Osteoblast (primary cell): ENCODE measurements around the gene PLSCR4. TPM values are rescaled to one million over a fixed set of nuclear protein-coding genes. Genes with fewer than 3 reads are reported as not detected.

Experiments
- DNase-seq: peaks from one replicate; pipeline ENCODE4 v3.0.0; 2011; ENCODE audit warnings: low spot score, mixed read lengths; ENCODE audit not compliant: insufficient read length; ENCODE audit errors: missing footprints
- H2AFZ ChIP-seq: 2 replicates; pipeline ENCODE4 v1.6.0; 2011; ENCODE audit warnings: mild to moderate bottlenecking, low read length
- H3K27ac ChIP-seq: 2 replicates; pipeline ENCODE4 v1.5.1; 2011; ENCODE audit warnings: mild to moderate bottlenecking, low read depth, low read length, moderate library complexity
- H3K27me3 ChIP-seq: 2 replicates; pipeline ENCODE4 v1.6.0; 2012; ENCODE audit warnings: mild to moderate bottlenecking, control low read depth, inconsistent platforms, low read length, moderate library complexity; ENCODE audit not compliant: insufficient read depth
- H3K36me3 ChIP-seq: 2 replicates; pipeline ENCODE4 v1.5.1; 2011; ENCODE audit warnings: mild to moderate bottlenecking, low read length, control low read depth, moderate library complexity; ENCODE audit not compliant: insufficient read depth
- H3K4me1 ChIP-seq: 2 replicates; pipeline ENCODE4 v1.5.1; 2011; ENCODE audit warnings: mild to moderate bottlenecking, low read length, control low read depth, moderate library complexity; ENCODE audit not compliant: insufficient read depth
- H3K4me2 ChIP-seq: 2 replicates; pipeline ENCODE4 v1.6.0; 2011; ENCODE audit warnings: mild to moderate bottlenecking, low read length; ENCODE audit not compliant: insufficient read depth
- H3K4me3 ChIP-seq: fragments of 200-600 bp; sonication (generic); 3 replicates; pipeline ENCODE4 v1.5.1; 2012; ENCODE audit warnings: mild to moderate bottlenecking, low read length, inconsistent platforms; ENCODE audit not compliant: insufficient read depth
- H3K79me2 ChIP-seq: 2 replicates; pipeline ENCODE4 v1.6.0; 2012; ENCODE audit warnings: mild to moderate bottlenecking, low read length, control low read depth, inconsistent platforms; ENCODE audit not compliant: insufficient read depth
- H3K9me3 ChIP-seq: 2 replicates; pipeline ENCODE4 v1.5.1; 2011; ENCODE audit warnings: low read depth, low read length, control low read depth
- H4K20me1 ChIP-seq: 2 replicates; pipeline ENCODE4 v1.6.0; 2012; ENCODE audit warnings: mild to moderate bottlenecking, low read length, control low read depth; ENCODE audit not compliant: insufficient read depth
- total RNA-seq: library from RNA; depleted of rRNA; stranded (reverse); fragments of >200 nt; gene quantifications from 2 replicates; pipeline ENCODE4 v1.2.3, GENCODE V29; 2012
- TF ChIP-seq, protein P1 (sequence below): IDR thresholded peaks from 2 replicates; pipeline ENCODE4 v1.5.1; 2011; ENCODE audit warnings: mild to moderate bottlenecking, low read depth, low read length, moderate library complexity; ENCODE audit errors: extremely low read depth

Gene PLSCR4
- total RNA-seq, 1 donor = 54.6 TPM

DNA sequence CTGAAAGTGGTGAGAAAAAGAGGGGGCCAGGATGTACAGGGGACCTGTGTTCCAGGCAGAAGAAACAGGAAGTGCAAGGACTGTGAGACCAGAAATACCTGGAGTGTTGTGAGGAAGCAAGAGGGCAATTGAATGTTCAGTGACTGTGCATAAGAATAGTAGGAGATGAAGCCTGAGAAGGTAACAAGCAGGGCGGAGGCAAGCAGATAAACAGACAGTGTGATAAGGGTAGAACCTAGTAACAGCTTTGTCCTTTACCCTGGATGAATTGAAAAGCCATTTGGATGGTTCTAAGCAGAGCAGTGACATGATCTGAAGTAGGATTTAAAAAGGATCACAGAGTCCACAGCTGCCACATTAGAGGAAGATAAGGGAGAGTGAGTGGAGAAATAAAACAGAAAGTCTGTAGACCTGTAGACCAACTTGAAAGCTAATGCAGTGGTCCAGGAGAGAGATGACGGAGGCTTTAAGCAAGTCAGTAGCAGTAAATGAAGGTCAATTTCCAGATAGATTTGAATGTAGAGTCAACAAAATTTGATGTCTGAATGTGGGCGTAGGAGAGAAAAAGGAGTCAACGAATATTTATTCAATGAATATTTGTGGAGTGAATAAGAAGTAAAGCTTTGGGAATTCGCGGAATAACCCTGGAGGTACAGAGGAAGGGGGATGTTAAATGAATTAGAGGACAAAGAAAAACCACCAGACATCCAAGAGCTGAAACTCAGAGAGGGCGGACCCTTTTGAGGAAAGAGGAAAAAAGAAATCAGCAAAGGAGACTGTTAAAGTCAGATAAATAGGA is 85.7 kb downstream of the PLSCR4 start:
- H3K27ac ChIP-seq = peak overlapping the region; percentile 96
- H3K36me3 ChIP-seq = no peaks in the 10 kb centered on the region
- TF ChIP-seq, protein P1, sequence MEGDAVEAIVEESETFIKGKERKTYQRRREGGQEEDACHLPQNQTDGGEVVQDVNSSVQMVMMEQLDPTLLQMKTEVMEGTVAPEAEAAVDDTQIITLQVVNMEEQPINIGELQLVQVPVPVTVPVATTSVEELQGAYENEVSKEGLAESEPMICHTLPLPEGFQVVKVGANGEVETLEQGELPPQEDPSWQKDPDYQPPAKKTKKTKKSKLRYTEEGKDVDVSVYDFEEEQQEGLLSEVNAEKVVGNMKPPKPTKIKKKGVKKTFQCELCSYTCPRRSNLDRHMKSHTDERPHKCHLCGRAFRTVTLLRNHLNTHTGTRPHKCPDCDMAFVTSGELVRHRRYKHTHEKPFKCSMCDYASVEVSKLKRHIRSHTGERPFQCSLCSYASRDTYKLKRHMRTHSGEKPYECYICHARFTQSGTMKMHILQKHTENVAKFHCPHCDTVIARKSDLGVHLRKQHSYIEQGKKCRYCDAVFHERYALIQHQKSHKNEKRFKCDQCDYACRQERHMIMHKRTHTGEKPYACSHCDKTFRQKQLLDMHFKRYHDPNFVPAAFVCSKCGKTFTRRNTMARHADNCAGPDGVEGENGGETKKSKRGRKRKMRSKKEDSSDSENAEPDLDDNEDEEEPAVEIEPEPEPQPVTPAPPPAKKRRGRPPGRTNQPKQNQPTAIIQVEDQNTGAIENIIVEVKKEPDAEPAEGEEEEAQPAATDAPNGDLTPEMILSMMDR = no peak
- peak overlapping the region; percentile 91 for H3K4me2 ChIP-seq
- H3K4me1 ChIP-seq = peaks cover 61% of the 10 kb centered on the region
- H4K20me1 ChIP-seq = no peaks in the 10 kb centered on the region
- peak; percentile 44 for DNase-seq
- no peaks in the 10 kb centered on the region for H3K9me3 ChIP-seq
- H2AFZ ChIP-seq = no peak overlapping the region
- H3K79me2 ChIP-seq = peaks cover 25% of the 10 kb centered on the region
- peak overlapping the region; percentile 31 for H3K4me3 ChIP-seq
- H3K27me3 ChIP-seq = no peaks in the 10 kb centered on the region

DNA sequence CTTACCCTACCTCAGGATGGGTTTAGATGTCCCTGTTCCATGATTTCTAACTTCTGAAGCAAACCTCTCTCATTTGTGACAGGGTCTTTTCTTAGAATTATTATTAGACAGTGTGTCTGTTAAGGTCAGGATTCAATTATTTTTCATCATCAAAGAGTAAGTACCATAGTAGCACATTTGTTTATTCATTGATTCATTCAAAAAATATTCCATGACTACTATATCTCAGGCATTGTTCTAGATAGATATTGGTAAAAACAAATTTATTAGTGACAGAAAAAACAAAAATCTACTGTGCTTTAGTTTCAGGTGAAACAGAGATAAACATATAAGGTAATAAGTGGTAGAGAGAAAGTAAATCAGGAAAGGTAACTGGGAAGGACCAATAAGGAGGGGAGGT is 86.4 kb downstream of the PLSCR4 start:
- Histone ChIP-seq H3K36me3 (no peaks in the 10 kb centered on the region), H3K27ac (peak overlapping the region; percentile 96), H4K20me1 (peaks cover 5% of the 10 kb centered on the region), H3K4me1 (peaks cover 61% of the 10 kb centered on the region), H3K4me2 (peak overlapping the region; percentile 91), H3K4me3 (peak overlapping the region; percentile 41), H3K79me2 (peaks cover 31% of the 10 kb centered on the region), H2AFZ (no peak overlapping the region), H3K27me3 (no peaks in the 10 kb centered on the region), H3K9me3 (no peaks in the 10 kb centered on the region)
- TF ChIP-seq, protein P1 = no peak
- no peak for DNase-seq

DNA sequence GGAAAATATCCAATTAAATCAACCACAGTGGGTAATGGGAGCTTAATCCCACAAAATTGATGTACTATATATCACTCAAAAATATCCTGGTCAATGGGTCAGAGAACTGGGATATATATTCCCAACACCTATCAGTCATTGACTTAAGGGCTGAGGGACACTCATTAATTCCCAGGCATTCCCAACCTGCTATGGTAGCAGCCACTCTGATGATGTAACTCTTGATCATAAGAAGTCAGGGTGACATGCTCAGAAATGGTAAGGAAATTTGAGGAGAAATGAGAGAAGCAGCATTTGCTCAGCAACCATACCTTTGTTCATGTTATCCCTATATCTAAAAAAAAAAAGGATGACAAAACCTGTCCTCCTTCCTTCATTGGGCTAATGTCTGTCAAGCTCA is 86.8 kb downstream of the PLSCR4 start:
- Histone ChIP-seq H3K4me1 (peaks cover 61% of the 10 kb centered on the region), H3K4me2 (peak overlapping the region; percentile 91), H3K27ac (peak overlapping the region; percentile 96), H4K20me1 (peaks cover 7% of the 10 kb centered on the region), H3K27me3 (no peaks in the 10 kb centered on the region), H3K9me3 (no peaks in the 10 kb centered on the region), H3K79me2 (peaks cover 36% of the 10 kb centered on the region), H3K4me3 (peak overlapping the region; percentile 41), H2AFZ (no peak overlapping the region), H3K36me3 (no peaks in the 10 kb centered on the region)
- TF ChIP-seq, protein P1 = no peak
- DNase-seq = peak; percentile 27

DNA sequence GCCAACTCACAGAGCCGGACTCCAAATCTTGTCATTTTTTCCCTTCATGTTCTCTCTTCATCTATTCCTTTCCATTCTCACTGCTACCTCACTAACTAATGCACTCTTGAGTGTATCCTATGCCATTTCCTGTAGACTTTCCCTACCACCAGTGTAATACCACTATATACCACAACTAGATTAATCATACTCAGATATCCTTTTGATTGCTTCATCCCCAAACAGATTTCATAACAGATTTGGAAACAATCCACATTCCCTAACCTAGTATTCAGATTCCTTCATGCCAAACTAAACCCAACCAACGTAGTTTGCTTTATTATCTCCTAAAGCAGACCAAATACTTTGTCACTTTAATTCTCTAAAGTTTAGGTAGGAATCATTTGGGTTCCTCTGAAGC is 87.3 kb downstream of the PLSCR4 start:
- Histone ChIP-seq H3K4me1 (peaks cover 63% of the 10 kb centered on the region), H3K4me2 (peak overlapping the region; percentile 91), H3K36me3 (no peaks in the 10 kb centered on the region), H3K27me3 (no peaks in the 10 kb centered on the region), H3K9me3 (no peaks in the 10 kb centered on the region), H3K79me2 (peaks cover 40% of the 10 kb centered on the region), H4K20me1 (peaks cover 11% of the 10 kb centered on the region), H3K4me3 (peak overlapping the region; percentile 41), H2AFZ (no peak overlapping the region), H3K27ac (peak overlapping the region; percentile 96)
- peak; percentile 93 for DNase-seq
- TF ChIP-seq, protein P1 = peak; percentile 39
